GM19372 (cell line): ENCODE results near the gene AIPL1.
A peak's percentile ranks its signal among the peaks of the same experiment; 100 is the strongest.

Source experiments
- ATAC-seq: cut with Tn5 transposase; IDR thresholded peaks from one replicate; pipeline ENCODE4 v1.9.1; 2021; ENCODE audit warnings: mild to moderate bottlenecking, low read depth, moderate library complexity; ENCODE audit not compliant: unreplicated experiment

The AIPL1 gene

GRCh38 chr17:6452471-6453266 lies 17.7 kb upstream of the AIPL1 start:
- no peak for ATAC-seq

GRCh38 chr17:6450926-6451832 lies 16.3 kb upstream of the AIPL1 start:
- ATAC-seq, result no peak

- ATAC-seq, result no peak
Measured at GRCh38 chr17:6449307-6449706, 14.4 kb upstream of the AIPL1 start.

- no peak for ATAC-seq
Measured at GRCh38 chr17:6448473-6448872, 13.6 kb upstream of the AIPL1 start.

- ATAC-seq, result no peak
Measured at GRCh38 chr17:6446516-6447100, 11.7 kb upstream of the AIPL1 start.

GRCh38 chr17:6444571-6445335 lies 9.8 kb upstream of the AIPL1 start:
- no peak for ATAC-seq

- ATAC-seq, result peak; percentile 88
Measured at GRCh38 chr17:6443692-6444570, 9.0 kb upstream of the AIPL1 start, which contains the start of gene PIMREG. PIMREG (plus strand) TSS chr17:6444455; CDS start chr17:6445111, 656 bp downstream.

GRCh38 chr17:6442775-6443174 lies 7.9 kb upstream of the AIPL1 start:
- ATAC-seq, result no peak

- ATAC-seq, result no peak
Measured at GRCh38 chr17:6439951-6440350, 5.0 kb upstream of the AIPL1 start.

GRCh38 chr17:6437956-6438355 lies 3.0 kb upstream of the AIPL1 start:
- ATAC-seq, result no peak

- ATAC-seq, result no peak
Measured at GRCh38 chr17:6437466-6437865, 2.5 kb upstream of the AIPL1 start.

GRCh38 chr17:6435968-6436367 lies 1.0 kb upstream of the AIPL1 start:
- ATAC-seq, result no peak

GRCh38 chr17:6430769-6431168 lies 4.2 kb downstream of the AIPL1 start:
- ATAC-seq, result no peak

- ATAC-seq, result no peak
Measured at GRCh38 chr17:6429266-6429665, 5.7 kb downstream of the AIPL1 start.

GRCh38 chr17:6428207-6428965 lies 6.5 kb downstream of the AIPL1 start:
- no peak for ATAC-seq

- no peak for ATAC-seq
Measured at GRCh38 chr17:6427279-6427781, 7.6 kb downstream of the AIPL1 start.

GRCh38 chr17:6426356-6427101 lies 8.4 kb downstream of the AIPL1 start:
- no peak for ATAC-seq

- ATAC-seq, result no peak
Measured at GRCh38 chr17:6425407-6425806, 9.5 kb downstream of the AIPL1 start.
